ENCODE measurements around the gene UNK.
"Not testable (repeated sequence)": the region's sequence is repeated elsewhere in the genome, so short reads cannot be mapped to it uniquely, and the experiment has no call there.

The UNK gene

DNA sequence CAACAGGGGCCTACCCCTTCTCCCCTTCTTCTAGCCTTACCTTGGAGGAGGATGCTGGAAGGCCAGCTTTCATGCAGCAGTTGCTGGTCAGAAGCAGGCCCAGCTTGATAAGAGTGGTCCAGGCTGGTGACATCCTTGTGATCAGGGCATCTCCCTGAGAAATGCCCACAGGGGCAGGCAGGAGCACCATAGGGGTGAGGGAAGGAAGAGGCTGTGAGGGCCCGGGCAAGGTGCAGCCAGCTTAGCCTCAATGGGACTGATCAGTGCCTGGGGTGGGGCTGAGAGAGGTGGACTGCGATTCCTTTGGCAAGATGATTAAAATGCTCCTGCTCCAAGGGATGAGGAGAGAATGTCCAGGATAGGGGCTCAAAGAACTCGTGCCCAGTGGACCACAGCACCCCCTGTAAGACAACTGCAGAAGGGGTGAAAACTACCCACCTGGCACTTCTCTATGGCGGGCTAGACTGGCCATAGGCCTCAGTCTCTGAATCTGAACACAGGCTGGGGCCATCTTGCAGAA, 10.1 kb upstream of the UNK start:
- DNase-seq (ENCODE audit: low spot score) = no peak

DNA sequence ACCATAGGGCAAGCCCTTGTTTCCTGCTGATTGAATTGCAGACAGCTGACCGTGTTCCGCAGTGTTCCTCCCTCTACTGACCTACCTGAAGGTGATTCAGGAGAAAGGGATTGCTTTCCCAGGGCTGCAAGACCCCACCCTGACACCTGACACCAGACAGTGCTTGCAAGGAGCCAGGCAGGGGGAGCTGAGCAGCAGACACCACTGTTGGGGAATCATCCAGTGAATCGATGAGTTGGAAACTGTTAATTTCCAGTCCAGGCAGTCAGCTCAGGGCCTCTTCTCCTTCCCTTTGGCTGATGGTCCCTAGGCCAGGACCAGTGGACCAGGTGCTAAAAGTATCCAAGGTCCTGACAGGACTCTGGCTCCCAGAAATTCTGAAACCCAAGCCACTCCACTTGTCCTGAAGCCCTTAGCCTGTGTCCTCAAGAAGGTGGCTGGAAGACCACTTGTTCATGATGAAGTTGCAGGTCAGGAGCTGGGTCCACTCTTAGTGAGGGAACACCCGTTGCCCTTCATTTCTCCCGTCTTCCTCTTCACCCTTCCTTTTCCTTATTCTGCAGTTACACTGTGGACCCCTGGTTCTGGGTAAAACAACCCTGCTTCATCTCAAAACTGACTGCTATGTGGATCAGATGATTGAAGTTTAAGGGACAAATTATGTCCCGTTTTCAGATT, 9.5 kb upstream of the UNK start:
- no peak for DNase-seq (ENCODE audit: low spot score)

DNA sequence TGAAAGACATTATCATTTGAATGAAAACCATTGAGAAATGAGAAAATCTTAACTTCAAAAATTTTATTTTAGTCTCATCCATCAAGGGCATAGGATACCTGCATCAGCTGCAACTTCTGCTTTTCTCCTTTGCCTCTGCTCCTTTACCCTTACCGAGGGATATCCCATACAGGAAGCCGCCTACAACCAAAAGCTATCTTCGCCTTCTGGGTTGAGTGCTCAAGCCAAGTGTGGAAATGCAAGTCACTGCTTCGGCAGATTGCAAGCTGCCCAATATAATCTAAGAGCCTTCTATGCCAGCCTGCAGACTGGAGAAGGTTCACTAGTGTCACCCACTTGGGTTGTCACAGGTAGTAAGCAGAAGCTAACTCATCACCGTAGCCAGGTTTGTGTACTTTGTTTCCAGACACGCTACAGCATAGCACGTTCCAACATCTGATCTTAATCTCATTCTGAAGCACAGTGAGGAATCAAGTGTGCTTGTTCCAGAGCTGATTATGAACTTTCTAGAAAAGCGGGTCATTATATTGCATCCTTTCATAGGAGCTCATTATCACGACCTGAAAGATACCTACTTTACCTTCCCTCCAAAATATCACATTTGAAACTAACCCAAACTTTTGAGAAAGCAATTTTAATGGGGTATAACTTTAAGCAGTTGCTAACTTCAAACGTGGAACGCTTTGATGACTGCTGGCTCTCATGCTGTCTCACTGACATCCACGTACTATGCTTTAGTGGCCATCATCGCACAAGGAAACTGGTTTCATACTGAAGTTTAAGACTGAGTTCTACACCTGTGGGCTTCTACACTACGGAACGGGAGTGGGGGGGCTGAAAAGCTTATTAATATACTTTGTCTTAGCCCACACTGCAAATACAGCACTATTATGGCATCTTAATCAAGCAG, 8.0 kb upstream of the UNK start:
- no peak for DNase-seq (ENCODE audit: low spot score)

DNA sequence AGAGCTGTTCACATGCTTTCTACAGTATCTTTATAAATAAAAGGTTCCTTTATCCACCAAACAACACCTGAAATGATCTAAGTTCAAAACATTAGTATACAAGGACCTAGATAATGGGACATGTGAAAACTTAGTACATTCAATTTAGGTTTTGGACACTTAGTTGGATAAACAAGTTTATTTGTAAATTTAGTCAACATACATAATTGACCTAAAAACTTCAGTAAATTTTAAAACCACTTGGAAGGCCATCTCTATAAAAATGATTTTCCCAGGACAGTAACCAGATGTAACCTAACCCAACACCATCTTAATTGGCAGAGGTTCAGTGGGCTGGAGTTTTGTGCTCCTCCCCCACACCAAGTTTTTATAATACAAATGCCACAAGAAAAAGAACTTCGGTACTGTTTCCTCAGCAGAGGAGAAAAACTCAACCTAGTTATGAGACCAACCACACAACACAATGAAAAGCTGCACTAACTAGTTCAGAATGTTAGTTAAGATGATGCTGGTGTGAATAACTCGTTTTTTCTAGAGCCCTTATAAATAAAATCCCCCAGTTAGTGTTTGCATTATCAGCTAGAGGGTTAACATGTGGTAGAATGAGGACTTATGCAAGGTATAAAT, 7.2 kb upstream of the UNK start:
- DNase-seq (ENCODE audit: low spot score) = no peak

DNA sequence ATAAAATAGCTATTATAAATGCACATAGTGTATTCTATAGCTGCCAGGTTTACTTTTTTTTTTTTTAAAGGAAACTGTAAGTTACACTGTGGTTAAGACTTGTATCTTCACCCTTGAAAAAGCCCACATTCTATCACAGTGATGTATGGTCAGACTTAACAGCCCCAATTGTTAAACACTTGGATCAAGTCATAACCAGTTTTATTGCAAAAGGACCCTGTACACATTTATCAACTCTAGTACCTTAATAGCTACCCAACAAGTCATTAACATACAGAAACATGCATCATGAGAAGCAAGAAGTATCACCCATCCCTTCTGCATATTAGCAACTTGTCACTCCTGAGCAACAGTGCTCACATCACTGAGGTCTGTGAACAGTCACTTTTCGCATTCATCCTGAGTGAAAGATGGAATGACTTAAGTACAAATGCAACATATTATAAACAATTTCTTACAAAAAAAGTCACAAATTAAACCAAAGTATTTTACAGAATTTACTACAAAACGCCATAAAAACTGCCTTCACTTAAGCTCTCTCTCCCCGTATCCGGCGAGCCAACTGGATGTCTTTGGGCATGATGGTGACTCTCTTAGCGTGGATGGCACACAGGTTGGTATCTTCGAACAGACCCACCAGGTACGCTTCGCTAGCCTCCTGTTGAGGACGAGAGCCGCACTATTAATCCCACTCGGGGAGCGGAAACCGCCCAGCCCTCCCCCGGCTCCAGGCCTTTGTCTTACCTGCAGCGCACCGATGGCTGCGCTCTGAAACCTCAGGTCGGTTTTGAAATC, 6.3 kb upstream of the UNK start:
- not testable (repeated sequence) for DNase-seq (ENCODE audit: low spot score)

DNA sequence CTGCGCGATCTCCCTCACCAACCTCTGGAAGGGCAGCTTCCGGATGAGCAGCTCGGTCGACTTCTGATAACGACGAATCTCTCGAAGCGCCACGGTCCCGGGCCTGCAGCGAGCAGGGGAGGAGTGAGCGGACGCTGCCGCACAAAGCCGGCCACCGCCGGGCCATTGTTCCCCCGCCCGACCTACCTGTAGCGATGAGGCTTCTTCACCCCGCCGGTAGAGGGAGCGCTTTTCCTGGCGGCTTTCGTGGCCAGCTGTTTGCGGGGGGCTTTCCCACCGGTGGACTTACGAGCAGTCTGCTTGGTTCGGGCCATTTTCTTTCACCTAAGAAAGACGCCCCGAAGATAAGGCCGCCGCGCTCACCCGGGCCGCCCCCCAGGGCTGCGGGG, 5.8 kb upstream of the UNK start:
- no peak for DNase-seq (ENCODE audit: low spot score)

DNA sequence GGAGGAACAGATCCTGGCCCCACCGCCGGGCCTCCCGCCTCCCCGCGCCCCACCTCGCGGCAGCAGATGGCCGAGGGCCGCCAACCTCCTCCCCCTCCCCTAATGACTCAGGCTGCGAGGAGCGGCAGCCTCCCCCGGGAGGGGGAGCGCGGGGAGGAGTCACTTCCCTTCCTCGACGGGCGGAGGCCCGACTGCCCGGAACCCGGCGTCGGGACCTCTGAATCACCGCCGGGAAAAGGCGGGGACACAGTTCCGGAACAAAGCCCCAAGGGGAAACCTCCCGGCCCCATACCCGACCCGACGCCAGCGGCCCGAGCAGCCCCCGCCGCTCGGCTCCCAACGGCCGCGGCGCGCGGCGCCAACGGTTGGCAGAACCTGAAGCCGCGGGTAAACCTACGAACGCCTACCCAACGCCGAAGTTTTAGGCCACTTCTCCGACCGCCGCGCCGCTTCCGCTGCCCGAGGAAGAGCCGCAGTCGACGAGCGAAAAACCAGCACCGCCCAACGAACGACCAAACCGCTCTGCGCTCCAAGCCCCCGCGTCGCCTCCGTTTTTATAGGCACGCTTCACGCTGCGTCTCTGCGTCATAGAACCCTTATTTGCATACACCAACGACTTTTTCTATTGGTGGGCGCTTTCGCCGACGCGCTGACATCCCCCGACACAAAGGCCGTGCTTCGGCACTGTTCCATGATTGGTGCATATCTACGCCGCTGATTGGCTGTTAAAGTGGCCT, 5.2 kb upstream of the UNK start:
- DNase-seq (ENCODE audit: low spot score) = peak; percentile 98

DNA sequence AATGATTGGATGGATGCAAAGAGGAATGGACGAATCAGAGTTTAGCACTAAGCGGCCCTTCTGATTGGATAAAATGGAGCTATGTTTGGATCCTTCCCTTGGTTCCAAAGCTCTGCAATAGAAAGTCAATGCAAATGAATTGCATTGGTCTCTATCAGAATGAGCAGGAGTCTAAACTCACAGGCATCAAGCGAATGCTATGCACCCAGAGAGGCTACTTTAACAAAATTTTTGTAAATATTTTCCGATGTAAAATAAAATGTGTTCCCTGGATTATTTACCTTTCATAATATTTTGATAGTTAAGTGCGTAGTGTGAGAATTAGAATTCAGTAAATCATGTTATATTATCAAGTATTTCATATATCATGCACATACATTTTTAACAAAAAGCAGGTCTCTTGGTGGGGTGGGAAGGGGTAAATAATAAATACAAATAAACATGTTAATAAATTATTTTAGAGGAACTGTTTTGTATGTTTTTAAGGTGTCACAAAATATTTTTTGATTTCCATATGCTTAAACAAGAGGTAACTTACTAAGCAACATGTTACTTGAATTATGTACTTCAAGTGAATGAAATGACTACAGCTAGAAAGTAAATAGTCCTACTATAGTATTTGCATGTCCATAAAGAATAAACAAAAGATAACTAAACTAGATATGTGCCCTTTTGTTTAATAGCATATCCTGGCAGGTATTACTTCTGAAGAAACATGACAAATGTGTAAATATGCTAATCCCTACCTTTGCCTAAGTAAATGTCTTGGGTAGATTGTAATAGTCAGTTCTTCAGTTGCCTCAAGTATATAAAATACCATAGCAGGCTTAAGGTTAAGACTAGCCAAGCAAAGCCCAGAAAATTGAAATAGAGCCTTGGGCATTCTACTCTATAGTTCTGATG, 4.4 kb upstream of the UNK start:
- no peak for DNase-seq (ENCODE audit: low spot score)

DNA sequence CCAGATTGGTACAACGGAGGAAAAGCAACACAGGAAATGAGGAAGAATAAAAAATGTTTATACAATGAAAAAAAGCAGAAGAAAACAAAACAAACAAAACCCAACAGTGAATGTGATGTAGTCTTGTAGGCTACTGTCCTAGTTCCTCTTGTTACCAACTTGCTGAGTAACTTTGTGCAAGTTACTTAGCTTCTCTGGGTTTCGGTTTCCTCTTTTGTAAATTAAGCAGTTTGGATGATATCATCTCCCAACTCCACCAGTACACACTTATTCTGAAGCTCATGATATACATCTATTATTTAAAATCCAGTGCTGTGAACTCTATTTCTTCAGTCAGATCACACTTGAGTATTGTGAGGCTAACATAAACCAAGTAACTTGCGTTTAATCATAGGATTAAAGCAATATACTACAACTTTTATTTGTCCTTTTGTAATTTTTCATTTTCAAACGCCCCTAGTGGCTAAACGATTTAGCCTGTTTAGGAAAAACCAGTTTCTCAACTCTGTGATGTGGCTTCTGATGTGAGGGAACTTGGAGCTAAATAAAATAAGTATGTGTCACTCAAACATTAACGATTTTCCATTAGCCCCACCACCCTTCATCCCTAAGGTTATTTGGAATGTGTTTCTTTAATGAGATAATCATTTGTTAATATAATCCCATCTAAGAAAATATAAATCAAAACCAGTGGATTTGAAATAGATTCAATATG, 1.4 kb upstream of the UNK start:
- no peak for DNase-seq (ENCODE audit: low spot score)

DNA sequence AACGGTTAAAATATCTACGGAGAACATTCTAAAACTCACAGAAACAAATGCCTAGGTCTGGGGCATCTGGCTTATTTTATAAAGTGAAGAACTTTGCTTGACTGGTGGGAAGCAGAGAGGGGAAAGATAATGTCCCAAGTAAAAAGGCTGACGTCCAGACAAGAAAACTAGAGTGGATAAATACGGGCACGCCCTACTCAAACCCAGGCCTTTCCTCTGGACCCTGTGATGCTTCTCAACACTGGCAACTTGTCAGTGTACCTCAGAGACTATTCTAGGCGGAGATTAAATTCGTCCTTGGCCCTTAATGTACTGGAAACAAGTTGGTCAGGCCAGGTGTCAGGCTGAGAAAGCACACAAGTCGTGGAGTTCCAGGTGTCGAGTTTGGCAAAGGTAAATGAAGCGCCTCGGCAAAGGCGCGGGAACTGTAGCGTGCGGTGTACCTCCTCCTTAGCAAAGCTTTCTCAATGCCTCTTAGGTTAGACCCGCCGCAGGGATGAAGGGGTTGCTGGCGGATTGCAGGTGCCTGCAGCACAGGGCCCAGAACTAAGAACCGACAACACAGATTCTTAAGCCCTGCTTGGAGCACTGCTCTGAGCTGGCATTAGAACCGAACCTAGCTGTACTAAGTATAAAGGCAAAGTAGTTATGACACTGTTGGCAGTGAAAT, 668 bp upstream of the UNK start:
- no peak for DNase-seq (ENCODE audit: low spot score)

DNA sequence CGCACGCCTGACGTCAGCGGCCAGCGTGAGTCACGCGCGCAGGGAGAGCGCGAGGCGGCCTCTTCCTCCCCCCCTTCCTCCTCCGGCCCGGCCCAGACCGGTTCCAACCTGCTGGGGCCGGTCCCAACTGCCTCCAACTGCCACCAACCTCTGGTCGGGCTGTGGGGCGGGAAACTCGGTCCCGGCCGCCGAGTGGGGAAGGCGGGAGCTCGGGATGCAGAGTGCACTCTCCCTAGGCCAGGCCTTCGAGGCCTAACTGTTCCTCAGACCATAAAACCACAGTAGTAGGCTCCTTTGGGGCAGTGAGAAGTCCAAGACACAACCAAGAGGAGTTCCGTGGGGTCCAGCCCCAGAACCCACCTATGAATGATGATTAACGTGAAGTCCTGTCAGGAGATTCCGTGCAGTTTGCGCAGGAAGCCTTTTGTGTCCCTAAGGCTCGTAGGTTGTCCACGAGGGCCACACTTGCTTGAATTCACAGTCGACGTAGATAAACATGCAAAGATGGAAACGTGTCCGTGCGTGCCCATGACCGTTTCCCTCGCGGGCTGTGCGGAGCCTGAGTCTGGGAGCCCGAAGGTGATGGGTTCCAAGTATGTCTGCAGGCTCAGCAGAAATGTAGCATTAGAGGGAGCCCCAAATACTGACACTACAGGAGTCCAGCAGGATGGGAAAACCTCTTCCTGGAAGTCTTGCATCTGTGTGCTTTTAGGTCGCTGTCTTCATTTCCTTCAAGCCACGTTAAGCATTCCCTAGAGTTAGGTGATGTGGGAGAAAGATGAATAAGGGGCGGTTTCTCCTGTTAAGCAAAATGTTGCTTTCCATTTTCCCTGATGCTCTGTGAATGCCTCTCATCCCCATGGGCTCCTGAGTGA, 647 bp downstream of the UNK start:
- DNase-seq (ENCODE audit: low spot score) = peak; percentile 64

DNA sequence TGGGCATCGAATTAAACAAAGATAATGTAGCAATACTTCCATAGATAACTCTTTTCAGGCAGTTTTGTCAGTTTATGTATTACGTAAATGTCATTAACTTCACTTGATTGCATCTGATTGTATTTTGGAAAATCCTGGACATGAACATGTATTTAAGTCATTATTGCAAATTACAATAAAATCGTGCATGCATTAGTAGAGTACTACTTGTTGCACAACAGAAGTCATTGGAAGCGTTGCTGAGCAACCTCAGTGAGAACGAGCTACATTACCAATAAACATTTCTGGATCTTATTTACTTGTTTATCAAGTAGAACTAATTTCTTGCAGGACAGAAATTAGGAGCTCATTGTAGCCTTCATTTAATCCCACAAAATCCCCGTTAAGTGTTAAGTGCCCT, 6.6 kb downstream of the UNK start:
- no peak for DNase-seq (ENCODE audit: low spot score)

DNA sequence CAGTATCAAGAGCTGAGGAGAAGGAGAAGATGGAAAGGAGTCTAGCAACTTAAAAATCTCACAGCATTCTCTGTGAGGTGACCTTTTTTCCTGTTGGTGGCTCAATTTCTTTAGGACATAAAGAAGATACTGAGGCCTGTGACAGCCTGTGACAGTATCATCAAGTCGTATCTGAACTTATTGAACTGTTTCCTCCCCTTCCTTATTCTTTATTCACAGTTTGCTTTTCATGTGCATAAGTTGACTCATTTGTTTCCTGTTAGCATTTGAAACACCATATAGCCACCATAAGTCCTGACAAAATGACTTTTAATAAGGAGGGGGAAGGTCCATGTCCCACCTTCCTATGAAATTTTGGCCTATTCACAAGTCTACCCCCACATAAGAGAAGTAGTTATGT, 8.9 kb downstream of the UNK start:
- no peak for DNase-seq (ENCODE audit: low spot score)

DNA sequence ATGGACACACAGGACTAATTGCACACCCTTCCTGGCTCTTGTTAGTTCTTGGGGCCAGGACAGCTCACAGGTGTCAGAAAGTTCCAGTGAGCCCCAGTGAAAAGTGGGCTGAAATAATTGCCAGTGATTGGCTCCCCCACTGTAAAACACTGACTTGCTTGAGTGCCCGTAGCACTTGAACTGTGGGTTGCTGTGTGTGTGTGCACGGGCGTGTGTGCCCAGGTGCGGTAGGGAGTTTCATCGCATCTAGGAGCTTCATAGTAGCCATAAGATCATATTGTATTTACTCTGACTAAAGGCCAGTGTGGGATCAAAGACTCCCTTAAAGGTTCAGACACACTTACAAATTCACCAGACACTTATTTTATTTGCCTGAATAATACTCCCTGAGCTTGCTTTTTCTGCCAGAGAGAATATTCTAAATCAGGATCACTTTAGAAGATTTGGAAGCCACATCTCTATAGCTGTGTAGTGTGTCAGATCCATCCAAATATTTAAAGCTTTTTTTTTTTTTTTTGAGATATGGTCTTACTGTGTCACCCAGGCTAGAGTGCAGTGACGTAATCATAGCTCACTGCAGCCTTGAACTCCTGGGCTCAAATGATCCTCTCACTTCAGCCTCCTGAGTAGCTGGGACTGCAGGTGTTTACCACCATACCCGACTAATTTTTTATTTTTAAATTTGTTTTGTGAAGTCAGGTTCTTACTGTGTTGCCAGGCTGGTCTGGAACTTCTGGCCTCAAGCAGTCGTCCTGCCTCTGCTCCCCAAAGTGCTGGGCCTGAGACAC, 11.4 kb downstream of the UNK start:
- no peak for DNase-seq (ENCODE audit: low spot score)

DNA sequence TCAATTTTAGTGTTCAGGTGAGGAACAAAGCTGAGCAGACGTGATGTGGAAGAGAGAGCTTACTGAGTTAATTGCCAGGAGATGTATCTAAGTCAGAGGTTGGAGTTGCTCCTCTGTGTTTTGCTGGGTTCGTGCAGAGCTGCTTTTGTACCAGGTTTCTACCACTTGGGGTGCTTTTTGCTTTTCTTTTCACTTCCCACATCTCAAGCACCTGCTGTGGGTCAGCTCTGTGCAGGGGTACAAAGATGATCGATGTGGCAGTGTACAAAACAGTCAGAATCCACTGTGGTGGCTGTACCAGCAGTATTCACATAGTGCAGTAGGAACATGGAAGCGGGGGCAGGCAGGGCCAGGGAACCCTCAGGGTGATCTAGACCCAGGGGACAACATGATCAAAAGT, 14.8 kb downstream of the UNK start:
- no peak for DNase-seq (ENCODE audit: low spot score)

DNA sequence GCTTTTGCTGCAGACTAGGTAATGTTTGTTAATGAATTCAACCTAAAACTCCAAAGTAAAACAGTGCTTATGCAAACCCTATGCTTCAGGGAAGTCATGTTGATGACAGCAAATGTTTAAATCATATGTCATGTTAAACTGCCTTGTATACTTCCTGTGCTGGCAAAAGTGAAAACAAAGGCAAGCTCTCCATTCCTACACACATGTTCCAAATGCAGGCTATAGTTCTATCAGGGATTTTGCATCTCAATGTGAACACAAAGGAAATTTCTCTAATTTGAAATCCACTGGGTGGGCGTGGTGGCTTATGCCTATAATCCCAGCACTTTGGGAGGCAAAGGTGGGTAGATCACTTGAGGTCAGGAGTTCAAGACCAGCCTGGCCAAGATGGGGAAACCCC, 19.3 kb downstream of the UNK start:
- no peak for DNase-seq (ENCODE audit: low spot score)

DNA sequence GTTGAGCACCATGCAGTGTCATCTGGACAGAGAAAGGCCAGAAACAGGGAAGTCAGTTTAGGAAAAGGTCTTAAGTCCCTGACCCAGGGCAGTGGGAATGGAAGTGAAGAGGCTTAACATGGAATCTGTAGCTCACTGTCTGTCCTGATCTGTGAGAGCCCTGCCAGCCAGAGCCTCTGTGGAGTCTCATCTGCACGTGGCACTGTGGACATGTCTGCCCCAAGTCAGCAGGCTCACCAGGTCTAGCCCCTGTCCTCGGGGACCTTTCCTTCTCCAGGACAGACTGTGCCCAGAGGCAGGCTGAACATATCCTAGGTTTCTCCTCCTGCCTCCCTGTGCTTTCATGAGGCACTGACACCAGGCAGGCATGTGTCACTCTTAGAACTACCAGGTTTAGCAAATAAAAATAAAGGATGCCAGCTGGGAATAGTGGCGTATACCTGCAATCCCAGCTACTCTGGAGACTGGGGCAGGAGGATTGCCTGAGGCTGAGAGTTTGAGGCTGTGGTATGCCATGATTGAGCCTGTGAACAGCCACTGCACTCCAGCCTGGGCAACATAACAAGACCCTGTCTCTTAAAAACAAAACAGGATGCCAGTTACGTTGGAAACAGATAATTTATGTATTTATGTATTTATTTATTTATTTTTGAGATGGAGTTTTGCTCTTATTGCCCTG, 22.4 kb downstream of the UNK start:
- DNase-seq (ENCODE audit: low spot score) = no peak

Measured in COLO829 (cell line).